NCI-H146 treated with DMSO at 0.1 percent for 48 hours (cell line): Measurements from ENCODE around the gene SIM1.

Source experiments
- DNase-seq: peaks from one replicate; lab custom pipeline; 2025; ENCODE audit not compliant: unreplicated experiment; lab: John Stamatoyannopoulos, UW

Gene SIM1, protein sequence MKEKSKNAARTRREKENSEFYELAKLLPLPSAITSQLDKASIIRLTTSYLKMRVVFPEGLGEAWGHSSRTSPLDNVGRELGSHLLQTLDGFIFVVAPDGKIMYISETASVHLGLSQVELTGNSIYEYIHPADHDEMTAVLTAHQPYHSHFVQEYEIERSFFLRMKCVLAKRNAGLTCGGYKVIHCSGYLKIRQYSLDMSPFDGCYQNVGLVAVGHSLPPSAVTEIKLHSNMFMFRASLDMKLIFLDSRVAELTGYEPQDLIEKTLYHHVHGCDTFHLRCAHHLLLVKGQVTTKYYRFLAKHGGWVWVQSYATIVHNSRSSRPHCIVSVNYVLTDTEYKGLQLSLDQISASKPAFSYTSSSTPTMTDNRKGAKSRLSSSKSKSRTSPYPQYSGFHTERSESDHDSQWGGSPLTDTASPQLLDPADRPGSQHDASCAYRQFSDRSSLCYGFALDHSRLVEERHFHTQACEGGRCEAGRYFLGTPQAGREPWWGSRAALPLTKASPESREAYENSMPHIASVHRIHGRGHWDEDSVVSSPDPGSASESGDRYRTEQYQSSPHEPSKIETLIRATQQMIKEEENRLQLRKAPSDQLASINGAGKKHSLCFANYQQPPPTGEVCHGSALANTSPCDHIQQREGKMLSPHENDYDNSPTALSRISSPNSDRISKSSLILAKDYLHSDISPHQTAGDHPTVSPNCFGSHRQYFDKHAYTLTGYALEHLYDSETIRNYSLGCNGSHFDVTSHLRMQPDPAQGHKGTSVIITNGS

DNA sequence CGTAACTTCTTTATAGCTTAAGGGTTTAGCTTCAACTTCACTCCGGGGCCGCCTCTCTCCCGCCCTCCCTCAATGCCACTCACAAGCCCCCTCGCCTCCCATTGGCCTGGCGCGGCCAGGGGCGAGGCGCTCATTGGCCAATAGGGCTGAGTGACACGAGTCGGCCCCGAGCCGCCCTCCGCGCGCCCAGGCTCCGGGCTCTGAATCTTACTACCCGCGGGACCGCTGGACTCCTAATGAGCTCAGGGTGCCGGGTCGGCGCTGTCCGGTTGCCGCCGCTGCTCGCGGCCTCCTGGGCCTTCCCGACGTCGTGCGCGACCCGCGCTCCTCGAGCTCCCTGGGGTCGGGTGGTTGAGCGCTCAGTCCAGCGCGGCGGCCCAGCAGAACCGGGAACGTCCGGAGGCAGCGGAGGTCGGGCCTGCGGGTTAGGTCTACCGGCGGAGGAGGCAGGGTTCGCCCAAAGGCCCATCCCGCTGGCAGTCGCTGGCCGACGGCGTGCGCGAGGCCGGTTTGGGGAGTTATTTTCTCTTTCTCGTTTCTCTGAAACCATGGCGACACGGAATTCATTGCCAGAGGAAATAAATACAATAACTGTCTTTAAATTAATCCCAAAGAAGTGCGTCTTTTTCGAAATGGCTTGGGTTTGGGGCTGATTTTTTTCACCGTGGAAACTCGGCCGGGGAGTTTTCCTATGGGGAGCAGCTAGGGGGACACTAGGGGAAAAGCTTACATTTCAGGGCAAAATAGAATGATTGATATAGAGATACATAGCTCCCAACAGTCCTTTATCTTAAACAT, at the start of gene SIM1:
SIM1 (minus strand) TSS at position 19 of the 798 bp plus-strand sequence. CDS start 1,453 bp downstream, outside the sequence.
- no peak for DNase-seq

DNA sequence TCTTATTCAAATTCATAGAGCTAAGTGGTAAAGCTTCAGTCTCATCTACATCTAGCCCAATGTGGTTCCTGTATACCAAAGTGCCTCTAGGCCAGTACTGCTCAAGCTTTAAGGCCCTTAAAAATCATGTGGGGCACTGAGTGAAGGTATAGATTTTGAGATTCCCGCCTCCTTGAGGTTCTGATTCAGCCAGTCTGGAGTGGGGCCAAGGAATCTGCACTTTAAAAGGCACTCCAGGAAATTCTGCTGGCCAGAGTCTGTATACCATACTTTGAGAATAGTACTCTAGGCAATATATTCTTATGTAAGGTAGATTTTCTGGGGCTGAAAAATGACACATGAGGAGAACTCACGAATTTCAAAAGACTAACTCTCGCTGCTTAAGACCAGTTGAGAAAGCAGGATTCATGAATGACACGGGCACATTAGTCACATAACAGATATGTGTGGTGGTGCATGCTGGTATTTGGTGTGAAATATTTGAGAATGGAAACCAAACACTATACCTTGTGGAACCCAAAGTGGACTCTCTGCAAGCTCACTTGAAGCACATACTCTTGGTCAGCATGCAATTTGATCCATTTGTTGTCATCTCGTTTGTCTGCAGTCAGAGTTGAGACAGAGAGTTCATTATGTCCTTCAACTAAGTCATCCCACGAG, 47.6 kb upstream of the SIM1 start:
- DNase-seq: no peak

DNA sequence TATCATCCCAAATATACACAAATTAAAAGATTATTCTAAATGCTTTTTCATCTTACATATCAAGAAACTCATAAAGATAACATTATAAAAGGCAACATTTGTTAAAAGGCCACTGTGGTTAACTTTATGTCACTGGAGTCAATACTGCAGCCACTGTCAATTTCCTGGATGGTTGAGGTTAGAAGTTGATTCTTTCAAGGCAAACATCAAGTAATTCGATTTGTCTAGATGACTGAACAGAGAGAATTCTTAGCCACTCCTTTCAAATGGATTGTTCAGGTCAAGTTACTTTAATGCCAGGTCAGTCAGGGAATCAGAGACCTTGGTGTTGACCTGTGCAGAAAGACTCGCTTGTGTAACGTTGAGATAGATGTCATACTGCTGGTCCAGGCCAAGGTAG, 44.4 kb upstream of the SIM1 start:
- no peak for DNase-seq

DNA sequence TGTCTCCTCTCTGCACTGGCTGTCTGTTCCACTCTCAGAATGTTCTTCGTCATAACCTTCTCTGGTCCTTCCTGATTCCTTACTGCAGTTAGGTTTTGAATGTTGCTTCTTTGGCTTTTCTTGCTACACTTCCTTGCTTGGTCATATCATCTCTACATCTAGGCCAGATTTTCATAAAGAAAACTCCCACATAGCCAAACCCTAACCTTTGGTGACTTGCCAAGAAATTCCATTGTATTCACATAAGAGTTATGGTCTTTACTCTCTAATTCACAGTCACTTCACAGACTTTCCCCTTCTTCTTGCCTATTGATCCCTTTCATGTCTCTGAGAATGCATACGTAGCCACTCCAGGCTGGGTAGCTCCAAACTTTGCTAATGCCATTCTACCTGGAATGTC, 41.9 kb upstream of the SIM1 start:
- no peak for DNase-seq

DNA sequence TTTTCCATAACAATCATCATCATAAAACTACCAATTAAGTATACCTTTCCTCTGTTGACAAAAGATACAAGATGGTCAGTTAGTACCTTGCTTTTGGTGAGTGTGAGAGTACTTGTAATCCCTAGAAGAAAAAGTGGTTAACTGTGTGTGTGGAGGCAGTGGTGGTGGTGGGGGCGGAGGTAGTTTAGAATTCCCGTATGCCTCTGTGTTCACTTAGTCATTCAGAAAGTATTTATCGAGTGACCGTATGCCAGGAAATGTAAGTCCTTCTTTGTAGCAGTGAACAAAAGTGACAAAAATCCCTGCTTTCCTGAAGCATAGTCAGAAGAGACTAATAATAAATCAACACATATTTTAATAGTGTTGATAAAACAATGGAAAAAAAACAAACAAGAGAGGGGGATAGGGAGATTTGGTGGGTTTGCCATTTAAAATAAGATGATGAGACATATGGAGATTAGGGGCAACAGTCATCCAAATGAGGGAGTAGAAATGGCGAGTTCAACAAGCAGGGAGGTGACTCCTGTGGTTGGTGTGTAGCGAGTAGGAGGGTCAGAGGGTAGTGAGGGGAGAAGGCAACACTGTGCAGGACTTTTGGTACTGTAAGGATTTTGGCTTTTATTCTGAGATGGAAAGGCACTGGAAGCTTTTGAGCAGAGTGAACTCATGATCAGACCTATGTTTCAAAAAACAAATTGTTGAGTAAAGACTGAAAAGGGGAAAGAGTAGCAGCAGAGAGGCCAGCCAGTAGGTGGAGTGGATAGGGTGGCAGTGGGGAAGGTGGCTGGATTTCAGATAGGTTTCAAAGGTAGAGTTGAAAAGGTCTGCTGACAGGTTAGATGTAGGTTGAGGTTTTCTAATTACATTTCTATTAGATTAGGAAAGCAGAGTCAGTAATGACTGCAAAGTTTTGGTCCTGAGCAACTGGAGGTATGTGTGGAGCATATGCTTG, 40.3 kb upstream of the SIM1 start:
- DNase-seq: no peak

DNA sequence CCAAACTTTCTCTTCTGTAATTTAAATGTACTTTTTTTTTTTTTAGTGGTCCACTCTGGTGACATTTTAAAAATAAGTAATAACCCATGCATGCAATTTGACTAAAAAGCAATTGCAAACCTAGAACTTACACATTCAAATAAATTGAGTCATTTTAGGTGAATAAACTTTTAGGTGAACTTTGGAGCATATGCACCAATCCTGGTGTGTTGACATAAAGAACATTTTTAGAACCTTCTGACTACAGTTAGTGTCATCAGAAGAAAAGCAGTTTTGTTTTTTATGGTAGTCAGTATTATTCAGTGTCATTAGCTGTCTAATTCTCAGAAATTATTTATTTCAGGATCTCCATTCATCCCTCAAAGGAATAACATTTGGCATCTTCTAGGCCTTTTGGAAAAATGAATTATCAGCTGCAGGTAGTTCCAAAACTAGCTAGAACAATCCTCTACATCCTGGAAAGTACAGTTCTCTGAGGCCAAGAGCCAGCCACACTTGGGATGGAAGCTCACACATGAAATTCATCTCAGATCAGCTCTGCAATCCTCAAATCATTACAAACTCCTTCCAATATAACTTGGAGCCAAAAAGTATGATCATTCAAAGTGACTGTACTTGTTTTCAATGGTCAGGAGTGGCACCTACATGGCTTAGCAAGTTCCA, 38.5 kb upstream of the SIM1 start:
- DNase-seq: no peak

DNA sequence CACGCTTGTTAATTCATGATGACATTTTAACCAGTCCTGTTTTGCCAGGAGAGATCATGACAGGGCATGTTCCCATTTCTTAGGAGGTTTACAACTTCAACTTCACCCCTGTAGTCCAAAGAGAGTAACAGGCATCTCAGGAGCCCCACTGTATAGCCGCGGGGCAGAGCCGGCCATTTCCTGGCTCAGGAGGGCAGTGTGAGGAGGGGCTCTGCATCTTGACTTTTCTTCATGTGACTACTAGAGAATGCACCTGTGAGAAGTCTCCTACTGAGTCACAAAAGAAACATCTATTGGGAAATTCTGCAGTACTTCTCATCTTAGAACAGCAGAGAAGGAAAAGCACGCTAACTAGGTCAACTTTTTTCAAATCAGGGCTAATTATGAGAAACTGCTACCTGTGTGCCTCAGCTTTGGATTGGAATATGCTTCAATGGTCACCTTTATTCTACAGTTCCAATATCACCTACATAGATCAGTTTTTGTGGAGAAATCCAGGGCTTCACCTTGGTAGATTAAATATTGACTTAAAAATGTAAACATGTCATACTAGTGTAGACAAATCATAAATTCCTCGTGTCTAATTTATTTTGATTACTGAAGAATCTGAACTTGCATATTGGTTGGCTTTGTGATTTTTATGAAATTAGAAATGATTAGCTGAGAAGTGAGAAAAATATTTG, 28.6 kb upstream of the SIM1 start:
- DNase-seq: no peak

DNA sequence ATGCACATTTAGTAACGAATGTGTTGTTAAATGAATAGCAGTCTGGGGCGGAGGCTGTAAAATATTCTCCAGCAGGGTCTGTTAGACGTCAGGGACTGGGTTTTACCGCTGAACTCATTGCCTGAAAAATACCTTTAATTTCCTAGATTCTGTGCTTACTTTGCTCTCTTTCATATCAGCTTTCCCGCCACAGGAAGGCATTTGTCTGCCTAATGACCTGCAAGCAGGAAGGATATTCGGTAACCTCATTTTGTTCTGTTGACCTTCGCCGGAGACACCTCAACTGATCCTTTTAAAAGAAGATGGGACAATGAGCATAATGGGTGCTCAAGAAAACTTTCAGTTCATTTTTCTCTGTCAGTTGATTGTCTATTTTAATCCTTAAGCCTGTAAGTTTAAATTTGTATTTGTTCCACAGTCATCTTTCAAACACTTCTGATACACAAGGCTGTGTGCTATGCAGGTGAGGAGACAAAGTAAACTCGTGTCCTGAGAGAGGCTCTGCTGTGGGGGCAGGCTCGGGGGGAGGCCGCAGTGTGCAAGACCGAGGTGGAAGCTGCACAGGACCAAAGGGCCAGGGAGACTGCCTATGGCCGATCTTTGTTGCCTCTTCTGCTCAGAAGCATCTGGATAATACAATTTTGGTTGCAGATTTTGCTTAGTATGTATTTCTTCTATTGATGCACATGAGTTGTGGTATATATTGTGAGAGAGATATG, 27.4 kb upstream of the SIM1 start:
- peak; percentile 82 for DNase-seq

DNA sequence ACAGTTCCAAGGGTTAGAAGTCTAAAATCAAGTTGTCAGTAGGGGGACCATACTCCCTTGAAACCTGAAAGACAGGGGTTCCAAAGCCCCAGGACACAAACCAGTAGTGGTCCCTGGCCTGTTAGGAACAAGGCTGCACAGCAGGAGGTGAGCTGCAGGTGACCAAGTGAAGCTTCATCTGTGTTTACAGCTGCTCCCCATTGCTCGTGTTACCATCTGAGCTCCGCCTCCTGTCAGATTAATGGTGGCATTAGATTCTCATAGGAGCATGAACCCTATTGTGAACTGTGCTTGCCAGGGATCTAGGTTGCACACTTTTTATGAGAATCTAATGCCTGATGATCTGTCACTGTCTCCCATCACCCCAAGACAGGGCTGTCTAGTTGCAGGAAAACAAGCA, 25.3 kb upstream of the SIM1 start:
- DNase-seq: no peak

DNA sequence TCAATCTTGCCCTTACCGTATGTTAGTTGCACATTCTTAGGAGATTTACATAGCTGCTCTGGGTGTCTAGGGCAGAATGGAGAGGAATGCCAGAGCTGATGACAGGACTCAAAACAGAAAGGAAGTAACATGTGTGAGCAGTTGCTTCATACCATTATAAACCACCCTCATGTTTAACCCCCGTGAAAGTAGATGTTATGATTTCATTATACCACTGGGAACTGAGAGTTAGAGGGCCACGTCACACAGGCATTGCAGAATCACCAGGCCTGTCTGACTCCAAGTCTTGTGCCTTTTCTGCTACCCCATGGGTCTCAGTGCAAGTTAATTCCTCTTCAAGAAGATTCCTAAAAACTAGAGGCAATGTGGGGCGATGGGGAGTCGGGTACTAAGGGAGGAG, 23.5 kb upstream of the SIM1 start:
- DNase-seq: no peak

DNA sequence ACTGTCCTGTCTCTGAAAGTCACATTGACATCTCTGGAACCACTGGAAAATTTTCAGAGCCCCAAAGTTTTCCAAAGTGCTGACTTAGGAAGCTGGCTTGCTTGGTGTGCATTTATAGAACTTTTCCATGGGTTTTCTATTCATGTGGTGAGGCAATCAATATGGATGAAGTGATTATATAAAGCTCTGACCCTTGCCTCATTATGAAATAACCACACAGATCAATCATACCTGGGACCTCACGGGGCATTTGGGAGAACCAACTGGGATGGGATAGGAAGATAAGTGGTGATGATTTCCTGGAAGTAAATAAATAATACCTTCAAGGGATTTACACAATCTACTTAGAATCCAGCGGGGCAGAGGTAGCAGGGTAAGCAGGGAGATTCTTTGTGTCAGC, 22.9 kb upstream of the SIM1 start:
- DNase-seq: no peak

DNA sequence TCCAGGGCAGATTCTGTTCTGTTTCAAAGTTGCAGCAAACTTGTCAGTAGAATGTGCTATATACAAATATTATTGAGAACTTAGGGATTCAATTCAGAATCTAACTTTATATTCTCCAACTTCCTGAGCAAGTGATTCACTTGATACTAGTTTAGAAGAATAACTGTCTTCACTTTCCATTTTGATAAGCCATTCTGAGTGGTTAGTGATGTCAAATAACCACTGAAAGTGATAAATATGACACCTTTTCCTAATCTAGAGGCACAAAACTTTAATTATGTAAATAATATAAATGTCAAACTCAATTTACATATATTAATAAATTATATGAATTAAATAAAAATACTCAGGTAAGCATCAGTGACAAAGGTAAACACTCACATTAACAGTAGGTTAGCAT, 20.5 kb upstream of the SIM1 start:
- no peak for DNase-seq

DNA sequence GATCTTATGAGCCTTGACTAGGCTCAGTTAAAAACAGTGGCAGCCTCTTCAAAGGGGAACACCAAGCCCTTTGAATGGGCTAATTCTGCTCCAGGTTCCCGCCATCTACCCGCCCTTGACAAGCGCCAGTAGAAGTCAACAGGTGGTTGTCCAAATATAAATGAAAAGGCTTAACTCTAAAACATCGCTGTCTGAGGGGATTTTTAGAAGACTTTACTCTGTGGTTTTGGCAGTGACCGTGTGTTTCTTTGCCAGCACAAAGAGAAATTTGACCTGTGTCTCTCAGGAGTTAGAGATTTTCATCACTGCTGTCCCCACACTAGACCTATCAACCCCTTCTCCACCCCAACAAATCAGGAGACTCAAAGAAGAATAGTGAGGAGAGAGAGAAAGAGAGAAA, 19.8 kb upstream of the SIM1 start:
- no peak for DNase-seq

DNA sequence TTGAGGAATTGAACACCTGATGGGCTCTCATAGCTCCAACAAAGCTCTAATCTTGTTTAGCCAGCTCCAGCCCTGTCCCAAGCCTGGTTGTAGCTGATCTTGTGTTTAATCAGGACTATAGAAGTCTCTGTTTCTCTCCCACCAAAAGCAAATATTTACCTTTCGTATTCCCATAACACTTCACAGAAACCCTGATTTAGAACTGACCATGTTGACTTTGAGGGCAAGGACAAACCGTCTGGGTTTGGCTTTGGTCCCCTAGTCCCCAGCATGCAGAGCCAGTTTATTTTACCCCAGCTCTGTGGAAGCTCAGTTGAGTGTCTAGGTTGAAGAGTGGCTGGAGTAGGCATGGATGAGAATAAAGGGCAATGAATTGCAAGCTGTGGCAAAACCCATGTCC, 18.0 kb upstream of the SIM1 start:
- DNase-seq: peak; percentile 17

DNA sequence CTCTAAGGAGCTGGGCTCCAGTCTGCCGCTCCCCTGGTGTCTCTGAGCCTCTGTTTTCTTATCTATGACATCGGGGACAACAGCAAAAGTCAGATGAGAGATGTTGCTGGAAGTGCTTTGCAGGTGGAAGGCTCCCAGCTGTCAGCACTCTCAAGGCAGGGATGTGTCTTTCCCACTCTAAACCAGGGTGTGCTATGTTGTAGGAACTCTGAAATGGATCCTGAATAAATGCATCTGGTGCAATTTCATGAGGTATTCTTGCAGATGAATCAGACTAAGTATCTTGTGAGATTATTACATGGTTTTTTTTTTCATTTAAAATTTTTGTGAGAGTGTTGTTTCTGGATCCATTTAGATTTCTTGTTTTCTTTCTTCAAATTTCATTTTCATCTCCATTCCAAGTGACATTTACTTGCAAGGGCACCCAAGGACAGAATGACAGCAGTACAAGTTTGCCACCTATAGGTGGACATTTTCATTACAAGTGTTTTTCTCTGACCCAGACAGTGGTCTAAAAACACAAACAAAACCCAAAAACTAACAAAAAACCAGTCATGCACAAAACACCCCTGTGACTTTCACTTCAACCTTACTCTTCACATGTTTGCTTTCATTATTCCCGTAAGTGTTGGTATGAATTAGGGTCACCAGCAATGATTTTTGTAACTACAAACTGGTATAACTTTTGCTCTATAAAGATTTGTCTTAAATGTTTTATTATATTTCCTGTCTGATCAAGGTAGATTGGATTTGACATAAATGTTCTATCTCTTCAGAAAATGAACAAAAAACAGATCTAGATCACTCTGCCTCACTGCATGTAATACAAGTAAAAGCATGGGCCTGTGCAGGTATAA, 14.7 kb upstream of the SIM1 start:
- peak; percentile 40 for DNase-seq

DNA sequence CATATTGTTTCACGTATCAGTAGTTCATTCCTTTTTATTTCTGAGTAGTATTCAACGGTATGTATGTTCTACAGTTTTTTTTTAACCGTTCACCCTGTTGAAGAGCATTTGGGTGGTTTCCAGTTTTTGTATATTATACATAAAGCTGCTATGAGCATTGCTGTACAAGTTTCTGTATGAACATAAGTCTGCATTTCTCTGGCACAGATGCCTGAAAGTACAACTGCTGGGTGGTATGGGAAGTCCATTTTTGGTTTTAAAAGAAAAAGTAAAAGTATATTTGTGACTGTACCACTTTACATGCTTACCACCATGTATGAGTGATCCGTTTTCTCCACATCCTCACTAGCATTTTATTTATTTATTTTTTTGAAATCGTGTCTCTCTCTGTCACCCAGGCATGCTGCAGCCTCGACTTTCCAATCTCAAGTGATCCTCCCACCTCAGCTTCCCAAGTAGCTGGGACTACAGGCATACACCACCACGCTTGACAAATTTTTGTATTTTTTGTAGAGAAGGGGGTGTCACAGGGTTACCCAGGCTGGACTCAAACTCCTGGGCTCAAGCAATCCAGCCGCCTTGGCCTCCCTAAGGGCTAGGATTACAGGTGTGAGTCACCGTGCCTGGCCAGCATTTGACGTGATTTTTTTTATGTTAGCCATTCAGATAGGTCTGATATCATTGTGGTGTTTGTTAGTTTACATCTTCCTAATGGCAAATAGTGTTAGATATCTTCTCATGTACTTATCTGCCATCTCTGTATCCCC, 11.0 kb upstream of the SIM1 start:
- no peak for DNase-seq

DNA sequence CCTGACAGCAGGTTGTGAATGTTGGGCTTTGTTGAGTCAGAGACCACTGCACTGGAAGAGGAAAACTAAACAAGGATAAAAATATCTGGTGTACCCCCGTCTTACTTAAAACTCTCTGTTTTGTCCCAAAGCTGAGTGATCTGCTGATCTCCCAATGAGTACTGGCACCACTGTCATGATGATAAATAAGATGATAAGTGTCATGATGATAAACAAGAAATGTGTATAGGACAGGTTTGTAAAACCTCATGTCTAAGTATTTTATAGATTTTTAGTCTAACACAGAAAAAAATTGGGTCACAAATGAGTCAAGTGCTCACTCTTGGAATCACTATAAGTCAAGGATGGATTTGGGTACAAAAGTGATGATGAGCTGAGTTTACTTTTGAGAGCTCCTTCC, 8.5 kb upstream of the SIM1 start:
- no peak for DNase-seq
